ENCODE data around the gene KLKB1. TPM values are rescaled to one million over a fixed set of nuclear protein-coding genes. Genes with fewer than 3 reads are reported as not detected.

The KLKB1 gene
- total RNA-seq, 1 experiment from 2014 or later: not detected

DNA sequence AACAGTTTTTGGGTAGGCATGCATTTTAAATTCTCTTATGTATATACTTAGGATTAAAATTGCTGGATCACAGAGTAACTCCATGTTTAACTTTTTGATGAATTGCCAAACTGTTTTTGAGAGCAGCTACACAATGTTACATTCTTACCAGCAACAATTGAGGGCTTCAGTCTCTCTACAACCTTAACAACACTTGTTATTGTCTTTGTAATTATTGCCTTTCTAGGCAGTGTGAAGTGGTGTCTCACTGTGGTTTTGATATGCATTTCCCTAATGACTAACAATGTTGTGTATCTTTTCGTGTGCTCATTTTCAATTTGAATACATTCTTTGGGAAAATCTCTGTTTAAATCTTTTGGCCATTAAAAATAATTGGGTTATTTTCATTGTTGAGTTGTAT, 21.3 kb downstream of the KLKB1 start:
- TF ChIP-seq CTCF (IDR thresholded peaks at IDR 0.05; ENCODE audit: insufficient read depth in 1 of 2, low read depth in 1 of 2, low read length in 1 of 2, severe bottlenecking in 1 of 2, unreplicated experiment in 1 of 2): no peak
- no peak overlapping the region for H3K27ac Mint-ChIP-seq (ENCODE audit: unreplicated experiment)
- Histone ChIP-seq H3K36me3 (ENCODE audit: control insufficient read depth, insufficient read depth, low read length) (no peaks in the 10 kb centered on the region), H3K9me3 (no peaks in the 10 kb centered on the region), H3K4me1 (no peaks in the 10 kb centered on the region), H3K4me3 (ENCODE audit: low read depth, low read length) (no peak overlapping the region), H3K27me3 (replicated peaks; ENCODE audit: control insufficient read depth, insufficient read depth, low read length) (no peaks in the 10 kb centered on the region)
- no peaks in the 10 kb centered on the region for H3K36me3 Mint-ChIP-seq (ENCODE audit: insufficient read depth, unreplicated experiment)
- peaks cover 9% of the 10 kb centered on the region for H3K27me3 Mint-ChIP-seq (ENCODE audit: insufficient read depth, unreplicated experiment)
- ChIA-PET CTCF (no interaction called here), POLR2A (no interaction called here)
- no peak for DNase-seq
- H3K4me3 Mint-ChIP-seq (ENCODE audit: unreplicated experiment): no peak overlapping the region
- intact Hi-C loops (cut with micrococcal nuclease; ENCODE audit: unreplicated experiment): no loop called here
- no peaks in the 10 kb centered on the region for H3K9me3 Mint-ChIP-seq (ENCODE audit: unreplicated experiment)
- BruUV-seq (replicated peaks): no TSS peak
- no peaks in the 10 kb centered on the region for H3K4me1 Mint-ChIP-seq (ENCODE audit: low read depth, unreplicated experiment)

- H3K4me1 Mint-ChIP-seq (ENCODE audit: low read depth, unreplicated experiment): no peaks in the 10 kb centered on the region
- H3K27ac Mint-ChIP-seq (ENCODE audit: unreplicated experiment): no peak overlapping the region
- POLR2A ChIA-PET: no interaction called here
- Histone ChIP-seq H3K27me3 (replicated peaks; ENCODE audit: control insufficient read depth, insufficient read depth, low read length) (no peaks in the 10 kb centered on the region), H3K4me1 (no peaks in the 10 kb centered on the region), H3K4me3 (ENCODE audit: low read depth, low read length) (no peak overlapping the region), H3K36me3 (ENCODE audit: control insufficient read depth, insufficient read depth, low read length) (no peaks in the 10 kb centered on the region), H3K9me3 (no peaks in the 10 kb centered on the region)
- CTCF ChIA-PET: no interaction called here
- no TSS peak for BruUV-seq (replicated peaks)
- intact Hi-C loops (cut with micrococcal nuclease; ENCODE audit: unreplicated experiment): no loop called here
- H3K27me3 Mint-ChIP-seq (ENCODE audit: insufficient read depth, unreplicated experiment): peaks cover 14% of the 10 kb centered on the region
- DNase-seq: no peak
- H3K36me3 Mint-ChIP-seq (ENCODE audit: insufficient read depth, unreplicated experiment): no peaks in the 10 kb centered on the region
- H3K4me3 Mint-ChIP-seq (ENCODE audit: unreplicated experiment): no peak overlapping the region
- no peak for TF ChIP-seq CTCF (IDR thresholded peaks at IDR 0.05; ENCODE audit: insufficient read depth in 1 of 2, low read depth in 1 of 2, low read length in 1 of 2, severe bottlenecking in 1 of 2, unreplicated experiment in 1 of 2)
- H3K9me3 Mint-ChIP-seq (ENCODE audit: unreplicated experiment): no peaks in the 10 kb centered on the region
Measured at GRCh38 chr4:186249785-186250754, 22.8 kb downstream of the KLKB1 start.

DNA sequence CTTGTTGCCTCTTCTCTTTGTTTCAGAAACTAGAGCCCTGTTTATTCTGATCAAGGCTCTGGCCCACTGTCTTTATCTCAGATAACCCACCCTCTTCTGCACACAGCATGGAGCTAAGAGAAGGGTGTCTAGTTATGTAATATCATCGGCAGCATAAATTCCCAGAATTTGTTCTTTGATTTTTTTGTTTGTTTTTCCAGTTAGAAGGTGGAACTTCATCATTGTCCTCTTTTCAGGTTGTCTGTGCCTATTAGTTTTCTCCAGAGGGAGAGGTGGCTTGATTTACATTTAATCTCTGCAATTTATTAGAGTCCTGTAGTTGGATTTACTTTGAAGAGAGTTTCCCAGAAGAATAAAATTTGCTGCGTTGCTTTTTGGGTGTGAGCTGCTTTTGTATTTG, 23.5 kb downstream of the KLKB1 start:
- Mint-ChIP-seq H3K9me3 (ENCODE audit: unreplicated experiment) (no peaks in the 10 kb centered on the region), H3K27ac (ENCODE audit: unreplicated experiment) (no peak overlapping the region), H3K4me1 (ENCODE audit: low read depth, unreplicated experiment) (no peaks in the 10 kb centered on the region), H3K4me3 (ENCODE audit: unreplicated experiment) (no peak overlapping the region), H3K36me3 (ENCODE audit: insufficient read depth, unreplicated experiment) (no peaks in the 10 kb centered on the region), H3K27me3 (ENCODE audit: insufficient read depth, unreplicated experiment) (peaks cover 12% of the 10 kb centered on the region)
- H3K36me3 ChIP-seq (ENCODE audit: control insufficient read depth, insufficient read depth, low read length): no peaks in the 10 kb centered on the region
- no peak for DNase-seq
- ChIA-PET POLR2A (no interaction called here), CTCF (no interaction called here)
- no peaks in the 10 kb centered on the region for H3K4me1 ChIP-seq
- intact Hi-C loops (cut with micrococcal nuclease; ENCODE audit: unreplicated experiment): no loop called here
- TF ChIP-seq CTCF (IDR thresholded peaks at IDR 0.05; ENCODE audit: insufficient read depth in 1 of 2, low read depth in 1 of 2, low read length in 1 of 2, severe bottlenecking in 1 of 2, unreplicated experiment in 1 of 2): no peak
- no peaks in the 10 kb centered on the region for H3K27me3 ChIP-seq (replicated peaks; ENCODE audit: control insufficient read depth, insufficient read depth, low read length)
- no peaks in the 10 kb centered on the region for H3K9me3 ChIP-seq
- H3K4me3 ChIP-seq (ENCODE audit: low read depth, low read length): no peak overlapping the region
- BruUV-seq (replicated peaks): no TSS peak

Measured in Caco-2 (cell line).